Upper lobe of left lung (tissue), 4 donors: ENCODE data around the gene UXS1.

Source experiments
- CTCF ChIP-seq, 6 experiments: fragments of 450-650 bp in 4 of 6; fragments of 200-600 bp in 2 of 6; sonication (generic) in 2 of 6; IDR thresholded peaks; one replicate each; pipeline ENCODE4 v1.5.1; 2016 to 2019; ENCODE audit warnings: antibody characterized with exemption in 6 of 6
- EP300 ChIP-seq, 4 donors: sonication (generic); formaldehyde crosslinking; IDR thresholded peaks; one replicate each; pipeline ENCODE4 v1.5.1; 2017; ENCODE audit warnings: antibody characterized with exemption in 4 of 4, control low read depth in 2 of 4
- POLR2A ChIP-seq, 4 donors: fragments of 450-650 bp; IDR thresholded peaks; one replicate each; pipeline ENCODE4 v1.5.1; 2016 to 2017; ENCODE audit warnings: antibody characterized with exemption in 4 of 4, mild to moderate bottlenecking in 2 of 4

- TF ChIP-seq POLR2A (IDR thresholded peaks at IDR 0.05) (no peak), EP300 (IDR thresholded peaks at IDR 0.05) (no peak), CTCF (IDR thresholded peaks at IDR 0.05) (no peak)
These were observed 11.4 kb upstream of the UXS1 start for GRCh38 chr2:106205488-106205887.
